Hepatocyte (in vitro differentiated cells): ENCODE measurements around the gene DIAPH2.

ENCODE experiments used
- CTCF ChIP-seq: fragments of 200-600 bp; sonication (generic); IDR thresholded peaks from 2 replicates; pipeline ENCODE4 v1.5.1; 2016; ENCODE audit warnings: antibody characterized with exemption, mild to moderate bottlenecking; ENCODE audit not compliant: poor library complexity
- EZH2 ChIP-seq: fragments of 200-600 bp; sonication (generic); IDR thresholded peaks from 2 replicates; pipeline ENCODE4 v1.6.1; 2016; ENCODE audit warnings: antibody characterized with exemption, mild to moderate bottlenecking, borderline replicate concordance
- EZH2phosphoT487 ChIP-seq: fragments of 200-600 bp; sonication (generic); IDR thresholded peaks from one replicate; pipeline ENCODE4 v1.6.1; 2018; ENCODE audit warnings: antibody characterized with exemption, mild to moderate bottlenecking, low read depth, moderate library complexity; ENCODE audit not compliant: unreplicated experiment, severe bottlenecking

DNA sequence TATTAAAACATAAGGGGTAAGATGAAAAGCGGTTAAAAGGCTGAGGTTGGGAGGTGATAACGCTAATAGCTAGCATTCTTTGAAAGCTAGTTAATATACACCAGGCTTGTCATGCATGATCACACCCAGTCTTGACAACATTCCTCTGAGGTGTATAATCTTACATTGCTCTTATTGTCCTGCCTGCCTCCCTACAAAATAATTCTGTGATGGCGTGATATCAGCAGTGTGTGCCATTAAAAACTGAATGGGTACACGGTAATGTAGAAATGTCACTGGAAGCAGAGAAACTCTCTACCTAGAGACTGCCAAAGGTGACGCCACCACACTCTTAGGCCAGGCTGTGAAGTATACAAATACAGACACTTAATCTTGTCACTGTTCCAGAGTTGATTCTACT lies 68.1 kb downstream of the DIAPH2 start:
- TF ChIP-seq EZH2phosphoT487 (no peak), CTCF (no peak), EZH2 (no peak)
